ENCODE measurements around the gene COQ5.

- TF ChIP-seq CTCF (IDR thresholded peaks at IDR 0.05 in 2 of 3, conservative IDR thresholded peaks at IDR 0.05 in 1 of 3; ENCODE audit: borderline replicate concordance in 1 of 3, insufficient read depth in 1 of 3, low read depth in 2 of 3, low read length in 2 of 3) = no peak
- no peak for TF ChIP-seq POLR2A (IDR thresholded peaks at IDR 0.05; ENCODE audit: borderline replicate concordance, extremely low read depth, insufficient read depth, insufficient read length)
- TF ChIP-seq ZNF274 (IDR thresholded peaks at IDR 0.05; ENCODE audit: low read depth, low read length) = no peak
- no peak for TF ChIP-seq EZH2phosphoT487 (IDR thresholded peaks at IDR 0.05; ENCODE audit: borderline replicate concordance)
Observed at GRCh38 chr12:120455302-120455701, 73.7 kb downstream of the COQ5 start.
